Activated T-helper 17 cell treated with anti-CD3 and anti-CD28 coated beads, Interleukin-2, amount 50 U/mL, for 72 hours (primary cell): ENCODE results near the gene TGM5. TPM values are rescaled to one million over a fixed set of nuclear protein-coding genes. Genes with fewer than 3 reads are reported as not detected.
"Not testable (repeated sequence)": the region's sequence is repeated elsewhere in the genome, so short reads cannot be mapped to it uniquely, and the experiment has no call there.

Experiments
- ATAC-seq: fragments of 150-1000 bp; cut with Tn5 transposase; replicated peaks from 2 replicates; pipeline ENCODE4 v1.10.0; 2021; ENCODE audit warnings: mild to moderate bottlenecking, moderate library complexity
- H3K27ac Mint-ChIP-seq: one replicate; pipeline ENCODE4 v1.8.0; 2022; ENCODE audit warnings: mixed read lengths
- H3K27me3 Mint-ChIP-seq: one replicate; pipeline ENCODE4 v1.8.0; 2022; ENCODE audit warnings: mixed read lengths
- H3K36me3 Mint-ChIP-seq: one replicate; pipeline ENCODE4 v1.8.0; 2022; ENCODE audit warnings: low read depth, mild to moderate bottlenecking, mixed read lengths
- H3K4me1 Mint-ChIP-seq: one replicate; pipeline ENCODE4 v1.8.0; 2022; ENCODE audit warnings: mixed read lengths
- H3K4me3 Mint-ChIP-seq: one replicate; pipeline ENCODE4 v1.8.0; 2022; ENCODE audit warnings: mild to moderate bottlenecking, mixed read lengths
- H3K9me3 Mint-ChIP-seq: one replicate; pipeline ENCODE4 v1.8.0; 2022; ENCODE audit warnings: mixed read lengths
- total RNA-seq, 2 donors: library from RNA; stranded (reverse); gene quantifications; one replicate each; pipeline ENCODE4 v1.2.3, GENCODE V29; 2022

TGM5 gene
- total RNA-seq, 2 donors from 2014 or later: 0.48 to 0.61 TPM

DNA sequence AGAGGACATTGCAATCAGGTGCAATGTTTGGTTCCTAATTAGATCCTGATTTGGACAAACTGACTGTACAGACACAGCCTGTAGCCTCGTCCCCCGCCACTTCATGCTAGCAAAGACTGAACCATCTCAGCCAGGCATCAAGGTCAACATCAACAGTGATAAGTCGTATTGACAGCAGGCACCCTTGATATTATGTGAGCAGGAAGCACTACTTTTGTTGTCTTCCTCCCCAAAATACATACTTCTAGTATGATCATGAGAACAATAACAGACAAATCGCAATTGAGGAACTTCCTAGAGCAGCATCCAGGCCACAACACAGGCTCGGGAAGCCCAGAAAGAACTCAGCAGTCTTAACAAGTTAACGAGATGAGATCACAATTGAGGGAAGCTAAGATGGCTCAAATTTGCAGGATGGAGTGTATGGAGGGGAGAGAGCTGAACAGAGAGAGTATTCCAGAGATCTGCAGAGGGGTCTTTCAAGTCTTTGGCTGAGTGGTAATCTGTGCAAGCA lies 20.4 kb downstream of the TGM5 start:
- no peak for ATAC-seq
- H3K27me3 Mint-ChIP-seq: peaks cover 6% of the 10 kb centered on the region
- H3K36me3 Mint-ChIP-seq: no peaks in the 10 kb centered on the region
- no peaks in the 10 kb centered on the region for H3K4me1 Mint-ChIP-seq
- H3K9me3 Mint-ChIP-seq: no peaks in the 10 kb centered on the region
- H3K27ac Mint-ChIP-seq: no peak overlapping the region
- no peak overlapping the region for H3K4me3 Mint-ChIP-seq

- H3K36me3 Mint-ChIP-seq: no peaks in the 10 kb centered on the region
- no peaks in the 10 kb centered on the region for H3K4me1 Mint-ChIP-seq
- no peak overlapping the region for H3K4me3 Mint-ChIP-seq
- no peaks in the 10 kb centered on the region for H3K9me3 Mint-ChIP-seq
- peaks cover 9% of the 10 kb centered on the region for H3K27me3 Mint-ChIP-seq
- no peak overlapping the region for H3K27ac Mint-ChIP-seq
- ATAC-seq: no peak
Observed at GRCh38 chr15:43244092-43244491, 22.6 kb downstream of the TGM5 start.

DNA sequence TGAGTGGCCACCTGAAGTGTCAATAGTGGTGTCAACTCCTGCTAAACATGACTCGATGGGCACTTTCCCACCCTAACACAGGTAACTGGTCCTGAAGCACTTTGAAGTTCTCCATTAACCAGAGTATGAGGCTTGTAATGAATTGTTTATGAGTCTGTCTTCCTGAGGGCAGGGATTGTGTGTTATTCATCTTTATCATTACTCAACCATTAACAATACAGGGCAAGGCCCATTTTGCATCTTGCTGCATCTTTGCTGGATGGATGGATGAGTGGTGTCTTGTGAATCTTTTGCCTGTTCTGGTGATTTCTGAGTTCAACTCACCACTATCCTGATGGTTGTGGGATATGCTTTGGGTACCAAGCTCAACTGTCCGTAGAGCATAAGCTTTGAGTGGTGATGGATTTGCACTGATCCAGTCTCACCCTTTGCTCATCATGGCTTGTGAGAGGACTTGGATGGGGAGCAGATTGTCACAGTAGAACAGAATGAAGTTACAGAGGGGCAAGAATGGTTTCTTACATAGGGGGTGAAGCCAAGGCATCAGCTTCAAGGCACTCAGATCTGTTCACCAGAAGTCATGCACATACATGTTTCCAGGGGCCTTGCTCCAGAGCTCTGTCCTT lies 23.6 kb downstream of the TGM5 start:
- H3K4me1 Mint-ChIP-seq: no peaks in the 10 kb centered on the region
- peaks cover 9% of the 10 kb centered on the region for H3K27me3 Mint-ChIP-seq
- H3K36me3 Mint-ChIP-seq: no peaks in the 10 kb centered on the region
- peak; percentile 7 for ATAC-seq
- no peaks in the 10 kb centered on the region for H3K9me3 Mint-ChIP-seq
- H3K27ac Mint-ChIP-seq: no peak overlapping the region
- H3K4me3 Mint-ChIP-seq: no peak overlapping the region

- no peaks in the 10 kb centered on the region for H3K4me1 Mint-ChIP-seq
Observed at GRCh38 chr15:43242616-43243015, 24.1 kb downstream of the TGM5 start.

GRCh38 chr15:43241100-43241499 lies 25.6 kb downstream of the TGM5 start:
- Mint-ChIP-seq H3K9me3 (no peaks in the 10 kb centered on the region), H3K36me3 (no peaks in the 10 kb centered on the region), H3K27me3 (peaks cover 14% of the 10 kb centered on the region), H3K27ac (no peak overlapping the region), H3K4me1 (no peaks in the 10 kb centered on the region), H3K4me3 (no peak overlapping the region)
- ATAC-seq: no peak

More at GRCh38 chr15:43242616-43243015, 24.1 kb downstream of the TGM5 start:
- no peak overlapping the region for H3K4me3 Mint-ChIP-seq
- no peak overlapping the region for H3K27ac Mint-ChIP-seq
- ATAC-seq: no peak
- no peaks in the 10 kb centered on the region for H3K9me3 Mint-ChIP-seq
- H3K27me3 Mint-ChIP-seq: peaks cover 12% of the 10 kb centered on the region
- no peaks in the 10 kb centered on the region for H3K36me3 Mint-ChIP-seq

DNA sequence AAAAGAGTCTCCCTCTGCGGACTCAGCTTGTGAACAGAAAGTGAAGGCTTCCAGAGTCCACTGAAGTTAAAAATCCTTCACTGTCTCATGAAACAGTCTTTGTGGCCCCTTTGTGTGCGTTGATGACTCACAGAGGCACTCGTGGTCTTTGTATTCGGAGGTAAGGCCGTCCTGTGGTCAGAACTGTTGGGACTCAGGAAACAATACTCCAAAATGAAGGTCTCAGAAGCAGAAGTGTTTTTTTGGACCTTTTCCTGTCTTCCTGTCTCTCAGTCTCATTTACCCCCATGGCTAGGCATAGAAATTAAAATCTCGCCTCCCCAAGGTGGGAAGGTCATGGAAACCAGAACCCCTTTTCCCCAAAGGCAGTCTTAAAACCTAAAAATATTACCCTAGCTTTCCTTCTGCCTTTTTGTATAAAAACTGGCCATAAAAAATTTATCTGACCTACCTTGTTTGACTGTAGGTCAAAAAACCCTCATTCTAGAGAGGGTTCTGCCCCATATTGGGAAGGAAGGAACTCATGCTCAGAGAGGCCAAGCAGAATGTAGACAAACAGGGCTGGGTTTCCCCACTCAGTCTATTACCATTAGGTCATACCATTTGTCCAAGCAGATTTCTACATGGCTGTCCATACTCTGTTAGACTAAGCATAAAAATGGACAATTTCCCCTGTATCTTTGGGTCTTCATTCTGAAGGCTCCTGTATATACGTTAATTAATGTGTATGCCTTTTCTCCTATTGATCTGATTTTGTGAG lies 26.8 kb downstream of the TGM5 start:
- Mint-ChIP-seq H3K36me3 (no peaks in the 10 kb centered on the region), H3K27ac (no peak overlapping the region), H3K9me3 (no peaks in the 10 kb centered on the region), H3K4me3 (no peak overlapping the region), H3K4me1 (no peaks in the 10 kb centered on the region), H3K27me3 (peaks cover 19% of the 10 kb centered on the region)
- peak; percentile 52 for ATAC-seq

DNA sequence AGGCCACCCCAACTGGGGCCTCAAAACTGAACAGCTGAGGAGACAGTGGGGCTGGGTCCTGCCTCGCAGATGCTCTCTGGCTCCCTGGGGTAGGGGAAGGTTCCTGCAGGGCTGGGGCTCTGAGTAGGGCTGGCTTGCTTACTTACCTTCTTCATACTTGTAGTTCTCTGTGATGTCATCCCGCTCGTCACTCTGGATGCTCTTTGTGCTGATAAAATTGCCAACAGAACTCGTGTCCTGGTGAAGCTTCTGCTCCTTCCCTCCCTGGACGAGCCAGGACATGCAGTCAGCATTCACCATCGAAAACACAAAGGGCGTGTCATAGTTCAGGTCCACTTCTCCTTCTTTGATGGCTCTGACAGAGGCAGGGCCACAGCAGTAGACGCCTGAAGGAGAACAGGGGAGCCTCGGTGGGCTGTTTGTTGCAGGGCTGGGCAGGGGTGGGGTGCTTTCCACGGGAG lies 28.0 kb downstream of the TGM5 start:
- no peak for ATAC-seq
- H3K27ac Mint-ChIP-seq: no peak overlapping the region

DNA sequence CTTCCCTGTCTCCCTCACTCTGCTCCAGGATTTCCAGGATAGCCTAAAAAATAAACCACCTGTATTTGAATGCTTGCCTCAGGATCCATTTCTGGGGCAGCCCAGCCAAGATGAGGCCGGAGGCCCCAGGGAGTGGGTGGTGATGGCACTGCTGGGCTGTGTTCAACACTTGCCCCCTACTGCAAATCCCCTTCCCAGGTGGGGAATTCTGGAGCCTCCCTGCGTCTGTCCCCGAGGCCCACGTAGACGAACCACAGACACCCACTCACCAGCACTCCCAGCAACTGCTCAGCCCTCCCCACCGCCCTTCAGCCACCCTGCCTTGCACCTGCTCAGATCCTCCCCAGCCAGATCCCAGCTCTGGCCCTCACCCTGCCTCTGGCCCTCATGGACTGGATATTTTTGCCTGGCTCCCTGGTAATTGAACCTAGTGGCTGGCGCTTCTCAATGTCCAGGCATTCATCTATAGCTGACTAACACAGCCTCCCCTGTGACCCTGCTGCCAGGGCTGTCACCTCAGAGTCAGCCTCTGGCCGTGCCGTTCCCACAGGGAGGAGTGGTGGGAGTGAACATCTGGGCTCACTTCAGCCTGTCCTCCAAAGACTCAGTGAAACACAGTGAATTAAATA lies 28.8 kb downstream of the TGM5 start:
- Mint-ChIP-seq H3K27ac (no peak overlapping the region), H3K27me3 (peaks cover 13% of the 10 kb centered on the region), H3K4me3 (no peak overlapping the region), H3K4me1 (no peaks in the 10 kb centered on the region), H3K9me3 (no peaks in the 10 kb centered on the region), H3K36me3 (no peaks in the 10 kb centered on the region)
- no peak for ATAC-seq

More for the DNA sequence above, 28.0 kb downstream of the TGM5 start:
- no peaks in the 10 kb centered on the region for H3K4me1 Mint-ChIP-seq
- peaks cover 15% of the 10 kb centered on the region for H3K27me3 Mint-ChIP-seq
- H3K4me3 Mint-ChIP-seq: no peak overlapping the region
- H3K9me3 Mint-ChIP-seq: no peaks in the 10 kb centered on the region
- H3K36me3 Mint-ChIP-seq: no peaks in the 10 kb centered on the region

- no peak for ATAC-seq
- Mint-ChIP-seq H3K27ac (no peak overlapping the region), H3K9me3 (no peaks in the 10 kb centered on the region), H3K4me1 (no peaks in the 10 kb centered on the region), H3K4me3 (no peak overlapping the region), H3K27me3 (peaks cover 10% of the 10 kb centered on the region), H3K36me3 (no peaks in the 10 kb centered on the region)
Observed at GRCh38 chr15:43235536-43235935, 31.2 kb downstream of the TGM5 start.

- H3K9me3 Mint-ChIP-seq: no peaks in the 10 kb centered on the region
- H3K36me3 Mint-ChIP-seq: no peaks in the 10 kb centered on the region
- ATAC-seq: no peak
- H3K4me1 Mint-ChIP-seq: no peaks in the 10 kb centered on the region
- no peak overlapping the region for H3K27ac Mint-ChIP-seq
- H3K4me3 Mint-ChIP-seq: no peak overlapping the region
- peaks cover 7% of the 10 kb centered on the region for H3K27me3 Mint-ChIP-seq
Observed at GRCh38 chr15:43232289-43232874, 34.3 kb downstream of the TGM5 start.

DNA sequence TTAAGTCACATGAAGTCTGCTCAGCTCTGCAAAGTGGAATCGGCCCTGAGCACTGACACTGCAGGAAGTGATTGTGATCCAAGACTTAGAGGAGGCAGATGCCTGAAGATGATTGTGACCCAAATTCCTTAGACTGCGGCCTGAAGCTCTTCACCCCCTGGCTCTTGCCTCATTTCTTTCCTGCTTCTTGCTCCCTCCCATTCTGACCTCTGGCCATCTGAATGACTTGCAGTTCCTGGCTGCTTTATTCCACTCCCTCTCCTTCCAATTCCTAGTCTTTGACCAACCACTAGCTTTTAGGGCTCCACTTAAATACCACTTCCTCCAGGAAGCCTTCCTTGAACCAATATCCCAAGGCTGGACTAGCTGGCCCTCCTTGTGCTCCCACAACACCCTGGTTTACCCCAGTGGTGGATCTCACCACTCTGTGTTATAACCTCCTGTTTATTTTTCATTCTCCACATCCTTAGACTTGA lies 36.0 kb downstream of the TGM5 start:
- H3K4me3 Mint-ChIP-seq: no peak overlapping the region
- H3K27ac Mint-ChIP-seq: no peak overlapping the region
- H3K36me3 Mint-ChIP-seq: no peaks in the 10 kb centered on the region
- peaks cover 5% of the 10 kb centered on the region for H3K27me3 Mint-ChIP-seq
- H3K4me1 Mint-ChIP-seq: peaks cover 1% of the 10 kb centered on the region
- H3K9me3 Mint-ChIP-seq: no peaks in the 10 kb centered on the region
- ATAC-seq: no peak

DNA sequence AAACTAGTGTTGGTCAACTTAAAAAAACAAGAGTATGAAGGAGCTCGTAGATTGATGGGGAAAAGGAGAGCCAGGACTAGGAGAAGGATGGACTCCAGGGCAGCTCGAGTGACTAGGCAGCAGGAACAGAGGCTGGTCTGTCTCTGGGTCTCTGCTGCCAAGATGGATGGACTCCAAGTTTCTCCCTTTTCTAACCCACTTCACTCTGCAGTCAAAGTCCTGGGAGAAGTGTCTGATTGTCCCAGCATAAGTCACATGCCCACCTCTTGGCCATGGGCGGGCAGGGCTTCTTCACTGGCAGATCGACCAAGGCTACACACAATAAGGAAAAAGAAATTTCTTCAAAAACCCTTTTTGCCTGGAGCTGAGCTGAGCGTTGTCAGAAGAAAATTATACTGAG lies 36.8 kb downstream of the TGM5 start:
- Mint-ChIP-seq H3K4me1 (peaks cover 5% of the 10 kb centered on the region), H3K27me3 (peaks cover 8% of the 10 kb centered on the region), H3K27ac (no peak overlapping the region), H3K9me3 (no peaks in the 10 kb centered on the region), H3K4me3 (no peak overlapping the region), H3K36me3 (no peaks in the 10 kb centered on the region)
- no peak for ATAC-seq

DNA sequence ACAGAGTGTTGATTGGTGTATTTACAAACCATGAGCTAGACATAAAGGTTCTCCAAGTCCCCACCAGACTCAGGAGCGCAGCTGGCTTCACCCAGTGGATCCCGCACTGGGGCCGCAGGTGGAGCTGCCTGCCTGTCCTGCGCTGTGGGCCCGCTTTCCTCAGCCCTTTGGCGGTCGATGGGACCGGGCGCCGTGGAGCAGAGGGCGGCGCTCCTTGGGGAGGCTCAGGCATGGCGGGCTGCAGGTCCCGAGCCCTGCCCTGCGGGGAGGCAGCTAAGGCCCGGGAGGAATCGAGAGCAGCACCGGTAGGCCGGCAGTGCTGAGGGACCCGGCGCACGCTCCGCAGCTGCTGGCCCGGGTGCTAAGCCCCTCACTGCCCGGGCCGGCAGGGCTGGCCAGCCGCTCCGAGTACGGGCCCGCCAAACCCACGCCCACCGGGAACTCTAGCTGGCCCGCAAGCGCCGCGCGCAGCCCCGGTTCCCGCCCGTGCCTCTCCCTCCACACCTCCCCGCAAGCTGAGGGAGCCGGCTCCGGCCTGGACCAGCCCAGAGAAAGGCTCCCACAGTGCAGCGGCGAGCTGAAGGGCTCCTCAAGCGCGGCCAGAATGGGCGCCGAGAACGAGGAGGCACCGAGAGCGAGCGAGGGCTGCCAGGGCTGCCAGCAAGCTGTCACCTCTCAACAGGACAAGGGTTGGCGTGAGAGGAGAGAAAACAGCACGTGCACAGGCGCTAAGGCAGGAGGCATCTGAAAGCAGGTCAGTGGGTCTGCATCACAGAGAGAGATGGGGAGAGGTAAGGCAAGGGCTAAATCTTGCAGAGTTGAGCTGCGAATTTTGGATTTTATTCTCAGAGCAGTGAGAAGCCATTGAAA lies 40.1 kb downstream of the TGM5 start:
- Mint-ChIP-seq H3K36me3 (no peaks in the 10 kb centered on the region), H3K27ac (no peak overlapping the region), H3K9me3 (no peaks in the 10 kb centered on the region), H3K4me1 (peaks cover 5% of the 10 kb centered on the region), H3K27me3 (peaks cover 8% of the 10 kb centered on the region), H3K4me3 (no peak overlapping the region)
- ATAC-seq: no peak

- H3K4me1 Mint-ChIP-seq, H3K4me3 Mint-ChIP-seq, H3K36me3 Mint-ChIP-seq, H3K27ac Mint-ChIP-seq, ATAC-seq, H3K9me3 Mint-ChIP-seq: not testable (repeated sequence)
- H3K27me3 Mint-ChIP-seq: peaks cover 12% of the 10 kb centered on the region
Observed at GRCh38 chr15:43225950-43226255, 40.8 kb downstream of the TGM5 start.
